HEK293T (cell line): ENCODE results near the gene RERG.

Source experiments
- CTCF ChIA-PET: fragments of 350-600 bp; formaldehyde crosslinking; extraction: SDS; loops from one replicate; lab custom pipeline; 2021; ENCODE audit warnings: antibody characterized with exemption, inconsistent platforms; lab: Yijun Ruan, JAX
- POLR2A ChIA-PET: fragments of 350-600 bp; formaldehyde crosslinking; extraction: SDS; loops from one replicate; lab custom pipeline; 2020; ENCODE audit warnings: antibody characterized with exemption, inconsistent platforms; lab: Yijun Ruan, JAX
- DNase-seq: peaks from one replicate; pipeline ENCODE4 v3.0.0; 2012; ENCODE audit warnings: mixed read lengths; ENCODE audit errors: extremely low spot score
- ARNT ChIP-seq: fragments of 450-650 bp; IDR thresholded peaks from 2 replicates; pipeline ENCODE4 v1.6.1; 2017; ENCODE audit warnings: mild to moderate bottlenecking
- BHLHE40 ChIP-seq: fragments of 450-650 bp; IDR thresholded peaks from 2 replicates; pipeline ENCODE4 v1.6.1; 2016; ENCODE audit warnings: mild to moderate bottlenecking, moderate library complexity, borderline replicate concordance
- CTBP1 ChIP-seq: fragments of 450-650 bp; IDR thresholded peaks from 2 replicates; pipeline ENCODE4 v1.6.1; 2016; ENCODE audit warnings: borderline replicate concordance
- ELF4 ChIP-seq: fragments of 450-650 bp; IDR thresholded peaks from 2 replicates; pipeline ENCODE4 v1.6.1; 2017; ENCODE audit warnings: antibody characterized with exemption
- FOXA1 ChIP-seq: fragments of 450-650 bp; IDR thresholded peaks from 2 replicates; pipeline ENCODE4 v1.6.1; 2016; ENCODE audit warnings: mild to moderate bottlenecking
- FOXK2 ChIP-seq: fragments of 450-650 bp; IDR thresholded peaks from 2 replicates; pipeline ENCODE4 v1.6.1; 2016; ENCODE audit warnings: mild to moderate bottlenecking
- FOXM1 ChIP-seq: fragments of 450-650 bp; IDR thresholded peaks from 2 replicates; pipeline ENCODE4 v1.6.1; 2017; ENCODE audit warnings: mild to moderate bottlenecking, borderline replicate concordance
- HDGF ChIP-seq: fragments of 450-650 bp; IDR thresholded peaks from 2 replicates; pipeline ENCODE4 v1.6.1; 2017; ENCODE audit warnings: antibody characterized with exemption, borderline replicate concordance
- L3MBTL2 ChIP-seq: fragments of 450-650 bp; conservative IDR thresholded peaks from 2 replicates; pipeline ENCODE4 v1.6.1; 2016; ENCODE audit warnings: mild to moderate bottlenecking
- LEF1 ChIP-seq: fragments of 450-650 bp; IDR thresholded peaks from 2 replicates; pipeline ENCODE4 v1.6.1; 2017; ENCODE audit warnings: mild to moderate bottlenecking, borderline replicate concordance
- NFRKB ChIP-seq: fragments of 450-650 bp; IDR thresholded peaks from 2 replicates; pipeline ENCODE4 v1.6.1; 2016; ENCODE audit warnings: mild to moderate bottlenecking, moderate library complexity
- SP1 ChIP-seq: fragments of 450-650 bp; IDR thresholded peaks from 2 replicates; pipeline ENCODE4 v1.6.1; 2017
- SUZ12 ChIP-seq: fragments of 450-650 bp; IDR thresholded peaks from 2 replicates; pipeline ENCODE4 v1.6.1; 2016; ENCODE audit warnings: mild to moderate bottlenecking
- TARDBP ChIP-seq: fragments of 450-650 bp; IDR thresholded peaks from 2 replicates; pipeline ENCODE4 v1.6.1; 2016
- ZNF384 ChIP-seq: fragments of 450-650 bp; IDR thresholded peaks from 2 replicates; pipeline ENCODE4 v1.6.1; 2016
- TF ChIP-seq, protein P1 (sequence below): fragments of 450-650 bp; IDR thresholded peaks from 2 replicates; pipeline ENCODE4 v1.6.1; 2016

The RERG gene

DNA sequence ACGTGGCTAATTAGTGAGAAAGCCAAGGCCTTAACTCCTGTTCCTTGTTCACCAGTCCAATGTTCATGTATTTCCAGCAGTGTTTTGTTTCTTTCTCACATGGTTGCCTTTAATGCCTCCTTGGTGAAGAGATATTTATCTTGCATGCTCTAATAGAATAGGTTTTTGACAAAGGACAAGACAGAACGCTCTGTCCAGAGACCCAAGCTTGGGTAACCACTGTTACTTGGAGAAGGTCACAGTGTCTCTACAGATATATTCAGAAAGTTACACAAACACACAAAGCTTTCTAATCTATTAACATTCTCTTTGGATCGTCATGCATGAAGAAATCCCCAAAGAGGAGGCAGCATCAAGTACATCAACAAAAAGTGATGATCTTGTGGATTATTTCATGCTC is 33.1 kb downstream of the RERG start:
- CTCF ChIA-PET, result interaction anchor here (1.3 to 2.7 kb wide), 2 partner anchors 33 kb away, joined by 4 to 7 read pairs; partner anchors contain the start of gene RERG
- no peak for DNase-seq
- TF ChIP-seq ZNF384 (no peak), HDGF (no peak), SUZ12 (no peak), LEF1 (no peak), FOXM1 (no peak), SP1 (no peak), L3MBTL2 (no peak), NFRKB (no peak), CTBP1 (no peak), FOXA1 (no peak)
- TF ChIP-seq, protein P1, sequence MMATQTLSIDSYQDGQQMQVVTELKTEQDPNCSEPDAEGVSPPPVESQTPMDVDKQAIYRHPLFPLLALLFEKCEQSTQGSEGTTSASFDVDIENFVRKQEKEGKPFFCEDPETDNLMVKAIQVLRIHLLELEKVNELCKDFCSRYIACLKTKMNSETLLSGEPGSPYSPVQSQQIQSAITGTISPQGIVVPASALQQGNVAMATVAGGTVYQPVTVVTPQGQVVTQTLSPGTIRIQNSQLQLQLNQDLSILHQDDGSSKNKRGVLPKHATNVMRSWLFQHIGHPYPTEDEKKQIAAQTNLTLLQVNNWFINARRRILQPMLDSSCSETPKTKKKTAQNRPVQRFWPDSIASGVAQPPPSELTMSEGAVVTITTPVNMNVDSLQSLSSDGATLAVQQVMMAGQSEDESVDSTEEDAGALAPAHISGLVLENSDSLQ, result no peak
- POLR2A ChIA-PET, result no interaction called here

DNA sequence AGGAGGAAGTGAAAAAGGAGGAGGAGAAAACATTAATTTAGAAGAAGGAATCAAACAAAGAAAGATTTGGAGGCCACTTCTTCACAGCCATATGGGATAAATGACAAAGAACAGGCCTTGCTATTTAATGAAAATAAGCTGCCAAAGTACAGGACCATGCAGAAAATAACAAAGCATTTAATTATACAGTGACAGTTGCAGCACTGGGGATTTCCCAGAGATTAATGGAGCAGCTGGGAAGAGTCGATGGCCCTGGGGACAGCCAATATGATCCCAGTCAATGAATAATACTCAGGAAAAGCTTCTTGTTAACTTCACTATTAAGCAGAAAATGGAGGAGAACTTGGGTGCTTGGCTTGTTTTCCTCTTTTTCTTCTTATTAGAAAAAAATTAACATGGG is 34.6 kb downstream of the RERG start:
- ChIA-PET CTCF (interaction anchor here (0.8 to 2.7 kb wide), 2 partner anchors 34 to 41 kb away, joined by 3 to 7 read pairs; partner anchors contain the start of gene RERG), POLR2A (no interaction called here)
- TF ChIP-seq LEF1 (no peak), CTBP1 (no peak), L3MBTL2 (no peak), FOXM1 (no peak), HDGF (no peak)
- TF ChIP-seq, protein P1, result no peak
- DNase-seq, result no peak

DNA sequence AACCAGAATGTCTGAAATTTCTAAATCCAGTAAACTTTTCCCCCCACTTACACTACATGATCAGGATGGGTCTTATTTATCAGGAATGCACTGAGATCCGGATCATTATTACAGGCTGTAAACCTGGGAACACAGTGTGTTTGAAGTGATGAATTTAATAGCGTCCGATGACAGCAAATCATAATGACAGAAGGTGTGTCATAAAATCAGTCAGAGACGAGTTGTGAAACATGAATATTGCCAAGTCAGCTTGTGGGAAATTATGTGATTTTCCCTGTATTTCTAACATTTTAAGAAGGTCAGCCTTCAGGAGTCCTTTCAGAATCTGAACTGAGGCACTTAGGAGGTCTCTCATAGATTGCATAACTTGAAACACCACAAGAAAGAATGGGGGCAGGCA is 36.7 kb downstream of the RERG start:
- DNase-seq, result no peak
- POLR2A ChIA-PET, result no interaction called here
- TF ChIP-seq SUZ12, result no peak
- TF ChIP-seq, protein P1, result peak; percentile 34; the same call in 1 of the 2 replicates
- no peak for TF ChIP-seq FOXA1
- no peak for TF ChIP-seq LEF1
- CTCF ChIA-PET, result no interaction called here

DNA sequence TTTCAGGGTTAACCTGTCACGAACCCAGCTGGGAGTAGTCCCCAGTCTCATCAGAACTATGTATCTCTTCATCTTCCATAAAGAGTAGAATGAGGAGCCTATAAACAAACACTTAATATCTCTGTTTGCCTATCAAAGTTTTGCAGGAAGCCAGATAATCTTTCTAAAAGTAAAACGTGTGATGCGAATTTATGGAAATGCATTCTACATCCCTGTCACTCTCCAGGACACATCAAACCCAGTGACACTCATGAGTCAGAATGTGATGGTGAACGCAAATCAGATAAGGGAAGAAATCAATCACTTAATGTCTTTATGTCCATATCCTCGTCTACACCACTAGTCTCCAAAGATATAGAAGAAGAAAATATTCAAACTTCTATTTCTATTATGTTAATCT is 37.4 kb downstream of the RERG start:
- DNase-seq, result no peak
- CTCF ChIA-PET, result interaction anchor here (0.9 kb wide), 1 partner anchor 38 kb away, joined by 4 read pairs; no protein-coding TSS in a partner anchor
- TF ChIP-seq BHLHE40, result no peak
- TF ChIP-seq, protein P1, result peak; percentile 31; the same call in 1 of the 2 replicates
- POLR2A ChIA-PET, result no interaction called here

DNA sequence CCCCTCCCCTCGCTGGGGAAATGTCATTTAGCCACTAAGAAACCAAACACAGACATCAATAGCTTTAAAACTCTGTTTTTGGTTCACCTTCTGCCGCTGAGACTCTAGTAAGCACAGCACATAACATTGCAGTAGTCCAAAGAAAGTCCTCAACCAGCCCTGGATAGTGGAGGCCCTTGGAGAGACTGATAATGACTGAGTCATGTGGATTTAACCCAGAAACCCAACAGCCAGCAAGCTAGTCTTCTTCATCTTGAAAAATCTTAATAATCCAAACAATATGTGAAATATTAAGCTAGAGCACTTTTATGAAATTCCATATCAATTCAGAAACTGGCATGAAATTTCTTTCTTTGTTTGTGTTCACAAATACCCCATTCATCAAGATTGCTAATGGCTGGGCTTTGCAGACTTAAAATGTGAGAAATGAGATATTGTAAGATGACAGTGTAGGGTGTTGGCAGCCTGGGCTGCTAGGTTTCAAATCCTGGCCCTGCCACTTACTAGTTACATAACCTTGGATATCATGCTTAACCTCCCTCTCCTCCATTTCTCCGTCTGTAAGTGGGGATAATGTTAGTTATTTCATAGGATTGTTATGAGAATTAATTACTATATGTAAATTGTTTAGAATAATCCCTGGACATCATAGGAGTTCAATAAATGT is 40.1 kb downstream of the RERG start:
- CTCF ChIA-PET, result interaction anchor here (0.9 to 2.0 kb wide), 6 partner anchors 8 to 40 kb away, joined by 3 to 5 read pairs (median 3); partner anchors contain the start of gene RERG
- POLR2A ChIA-PET, result no interaction called here
- DNase-seq, result no peak
- TF ChIP-seq, protein P1, result no peak
- TF ChIP-seq NFRKB, result no peak
- TF ChIP-seq BHLHE40, result no peak
- TF ChIP-seq HDGF, result no peak
- TF ChIP-seq SUZ12, result no peak
- no peak for TF ChIP-seq FOXK2
- no peak for TF ChIP-seq TARDBP
- TF ChIP-seq FOXA1, result no peak
- TF ChIP-seq SP1, result no peak
- no peak for TF ChIP-seq LEF1
- TF ChIP-seq L3MBTL2, result no peak
- TF ChIP-seq ELF4, result no peak

DNA sequence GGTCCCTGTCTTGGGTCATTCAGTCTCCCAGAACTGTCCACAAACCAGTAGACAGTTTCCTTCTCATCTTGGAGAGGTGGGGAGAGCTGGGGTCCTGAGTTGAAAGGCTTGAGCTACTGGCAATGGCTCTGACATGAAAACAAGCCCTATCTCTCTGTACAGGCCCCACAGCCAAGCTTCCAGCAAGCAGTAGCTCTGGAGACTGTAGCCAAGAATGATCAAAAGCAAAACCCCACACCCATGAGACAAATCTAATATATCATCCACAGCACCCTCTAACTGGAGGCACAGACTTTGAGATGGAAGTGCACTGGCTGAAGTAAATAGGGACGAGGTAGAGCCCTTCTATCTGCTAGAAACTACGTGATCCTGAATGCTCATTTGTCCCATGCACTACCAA is 40.9 kb downstream of the RERG start:
- ChIA-PET CTCF (interaction anchor here (0.9 to 2.0 kb wide), 4 partner anchors 11 to 41 kb away, joined by 3 to 5 read pairs (median 3); partner anchors contain the start of gene RERG), POLR2A (no interaction called here)
- DNase-seq, result no peak
- TF ChIP-seq, protein P1, result no peak
- TF ChIP-seq SUZ12, result no peak
- TF ChIP-seq CTBP1, result no peak
- no peak for TF ChIP-seq FOXK2
- no peak for TF ChIP-seq FOXM1
- no peak for TF ChIP-seq TARDBP
- no peak for TF ChIP-seq NFRKB
- no peak for TF ChIP-seq HDGF
- no peak for TF ChIP-seq ZNF384
- TF ChIP-seq BHLHE40, result no peak
- no peak for TF ChIP-seq LEF1
- TF ChIP-seq ARNT, result no peak
- no peak for TF ChIP-seq SP1
- TF ChIP-seq ELF4, result no peak
- TF ChIP-seq FOXA1, result no peak
- TF ChIP-seq L3MBTL2, result no peak
